Esophagus squamous epithelium (tissue), 5 donors: ENCODE results near the gene SDC4. TPM values are rescaled to one million over a fixed set of nuclear protein-coding genes. Genes with fewer than 3 reads are reported as not detected.

Experiments used
- DNase-seq: peaks from one replicate; lab custom pipeline; 2025; lab: John Stamatoyannopoulos, UW
- H3K27ac ChIP-seq, 4 donors: fragments of 200-600 bp; sonication (generic); one replicate each; pipeline ENCODE4 v1.5.1; 2016 to 2019; ENCODE audit warnings: mild to moderate bottlenecking in 1 of 4
- H3K27me3 ChIP-seq, 4 donors: fragments of 200-600 bp; sonication (generic); 1 replicate in 3 of 4; 2 replicates in 1 of 4; pipeline versions ENCODE4 v1.5.1 to v1.6.0; 2017 to 2021; ENCODE audit warnings: antibody characterized with exemption in 1 of 4
- H3K36me3 ChIP-seq, 3 donors: fragments of 200-600 bp; sonication (generic); one replicate each; pipeline ENCODE4 v1.5.1; 2016 to 2019
- H3K4me1 ChIP-seq, 3 donors: fragments of 200-600 bp; sonication (generic); one replicate each; pipeline ENCODE4 v1.5.1; 2017 to 2019
- H3K4me3 ChIP-seq, 4 donors: fragments of 200-600 bp; sonication (generic); 1 replicate in 3 of 4; 2 replicates in 1 of 4; pipeline ENCODE4 v1.5.1; 2016 to 2019; ENCODE audit warnings: mild to moderate bottlenecking in 2 of 4, moderate library complexity in 1 of 4
- H3K9me3 ChIP-seq, 3 donors: fragments of 200-600 bp; sonication (generic); one replicate each; pipeline ENCODE4 v1.5.1; 2016 to 2019
- POLR2A ChIP-seq, 4 donors: fragments of 450-650 bp; IDR thresholded peaks; one replicate each; pipeline ENCODE4 v1.6.1; 2017; ENCODE audit warnings: antibody characterized with exemption in 4 of 4, mild to moderate bottlenecking in 4 of 4, moderate library complexity in 3 of 4
- WGBS, 2 donors: methylation state at CpG; one replicate each; pipeline ENCODE4 v1.1.5; 2018; 5-methylcytosine and 5-hydroxymethylcytosine counted together
- intact Hi-C: fragments of 100-400 bp; cut with DNase I; formaldehyde crosslinking; loops from one replicate; pipeline ENCODE4 v1.15.0; 2022
- total RNA-seq, 4 donors: library from RNA; depleted of rRNA; stranded (reverse); fragments of >200 nt; gene quantifications; one replicate each; pipeline ENCODE4 v1.1.0, GENCODE V29; 2016
- TF ChIP-seq, protein P1 (sequence below), 6 experiments: fragments of 450-650 bp in 4 of 6; fragments of 200-600 bp in 2 of 6; sonication (generic) in 2 of 6; IDR thresholded peaks; one replicate each; pipeline ENCODE4 v1.5.1; 2016 to 2019; ENCODE audit warnings: antibody characterized with exemption in 6 of 6, mild to moderate bottlenecking in 4 of 6, moderate library complexity in 4 of 6
- donor health status: DM: yes; HTN: yes; CAD: no.

SDC4 gene
- total RNA-seq, 4 donors from 2014 or later, result 88.1 to 174 (median 120) TPM

DNA sequence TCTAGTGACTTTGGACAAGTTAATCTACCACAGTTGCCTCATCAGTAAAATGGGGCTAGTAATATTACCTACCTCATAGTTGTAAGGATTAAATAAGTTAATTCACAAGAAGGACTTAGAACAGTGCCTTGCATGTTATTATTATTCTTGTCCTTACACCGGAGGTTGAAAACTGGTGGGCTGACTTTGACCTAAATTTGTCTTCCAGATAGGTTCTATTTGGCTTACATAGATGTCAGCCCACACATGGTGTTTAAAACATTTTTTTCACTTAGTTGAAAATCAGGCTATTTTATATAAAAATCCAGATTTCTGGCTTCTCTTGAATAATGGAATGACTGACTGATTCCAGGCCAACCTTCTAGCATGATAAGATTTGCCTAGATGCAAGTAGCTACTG, 18.0 kb upstream of the SDC4 start:
- Histone ChIP-seq H3K27ac (no peak overlapping the region), H3K36me3 (peaks cover 0 to 52% (median 20%) of the 10 kb centered on the region in 3 donors), H3K9me3 (no peaks in the 10 kb centered on the region), H3K27me3 (no peaks in the 10 kb centered on the region), H3K4me3 (no peak overlapping the region), H3K4me1 (peaks cover 21 to 53% (median 23%) of the 10 kb centered on the region in 3 donors)
- DNase-seq, result no peak
- TF ChIP-seq, protein P1, sequence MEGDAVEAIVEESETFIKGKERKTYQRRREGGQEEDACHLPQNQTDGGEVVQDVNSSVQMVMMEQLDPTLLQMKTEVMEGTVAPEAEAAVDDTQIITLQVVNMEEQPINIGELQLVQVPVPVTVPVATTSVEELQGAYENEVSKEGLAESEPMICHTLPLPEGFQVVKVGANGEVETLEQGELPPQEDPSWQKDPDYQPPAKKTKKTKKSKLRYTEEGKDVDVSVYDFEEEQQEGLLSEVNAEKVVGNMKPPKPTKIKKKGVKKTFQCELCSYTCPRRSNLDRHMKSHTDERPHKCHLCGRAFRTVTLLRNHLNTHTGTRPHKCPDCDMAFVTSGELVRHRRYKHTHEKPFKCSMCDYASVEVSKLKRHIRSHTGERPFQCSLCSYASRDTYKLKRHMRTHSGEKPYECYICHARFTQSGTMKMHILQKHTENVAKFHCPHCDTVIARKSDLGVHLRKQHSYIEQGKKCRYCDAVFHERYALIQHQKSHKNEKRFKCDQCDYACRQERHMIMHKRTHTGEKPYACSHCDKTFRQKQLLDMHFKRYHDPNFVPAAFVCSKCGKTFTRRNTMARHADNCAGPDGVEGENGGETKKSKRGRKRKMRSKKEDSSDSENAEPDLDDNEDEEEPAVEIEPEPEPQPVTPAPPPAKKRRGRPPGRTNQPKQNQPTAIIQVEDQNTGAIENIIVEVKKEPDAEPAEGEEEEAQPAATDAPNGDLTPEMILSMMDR (IDR thresholded peaks at IDR 0.05), result no peak
- no peak for TF ChIP-seq POLR2A (IDR thresholded peaks at IDR 0.05)
- intact Hi-C loops, result no loop called here
- 71 to 91% methylated on average over 1 of the region's 1 CpG for WGBS, 2 donors

DNA sequence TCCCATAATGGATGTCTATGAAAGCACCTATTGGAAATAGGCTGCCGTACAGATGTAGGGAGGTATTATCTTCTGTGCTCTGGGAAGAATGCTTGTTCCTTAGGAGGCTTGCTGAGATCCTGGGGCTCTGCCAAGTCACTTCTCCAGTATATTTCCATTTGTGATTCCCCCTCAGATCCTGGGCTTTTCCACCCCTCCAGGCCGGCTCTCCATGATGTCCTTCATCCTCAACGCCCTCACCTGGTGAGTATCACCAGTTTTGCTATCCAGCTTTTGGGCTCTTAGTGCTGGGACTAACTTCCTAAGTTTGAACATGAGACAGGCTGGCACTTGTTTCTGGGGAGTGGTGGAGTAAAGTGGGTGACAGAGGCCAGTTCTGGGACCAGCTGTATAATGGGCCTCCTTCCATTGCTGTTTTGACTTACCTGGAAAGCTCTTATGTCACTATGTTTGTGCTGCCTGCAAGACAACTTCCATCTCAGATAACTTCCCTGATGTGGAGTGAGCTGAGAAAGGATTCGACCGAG, 17.3 kb upstream of the SDC4 start:
- Histone ChIP-seq H3K36me3 (peaks cover 0 to 46% (median 20%) of the 10 kb centered on the region in 3 donors), H3K4me3 (no peak overlapping the region), H3K9me3 (no peaks in the 10 kb centered on the region), H3K4me1 (peaks cover 21 to 53% (median 23%) of the 10 kb centered on the region in 3 donors), H3K27me3 (no peaks in the 10 kb centered on the region), H3K27ac (peak overlapping the region in 1 of 4 donors; percentile 16)
- DNase-seq, result no peak
- TF ChIP-seq, protein P1 (IDR thresholded peaks at IDR 0.05), result no peak
- TF ChIP-seq POLR2A (IDR thresholded peaks at IDR 0.05), result no peak
- intact Hi-C loops, result no loop called here
- WGBS, 2 donors, result 79 to 86% methylated on average over 4 to 5 of the region's 5 CpGs

DNA sequence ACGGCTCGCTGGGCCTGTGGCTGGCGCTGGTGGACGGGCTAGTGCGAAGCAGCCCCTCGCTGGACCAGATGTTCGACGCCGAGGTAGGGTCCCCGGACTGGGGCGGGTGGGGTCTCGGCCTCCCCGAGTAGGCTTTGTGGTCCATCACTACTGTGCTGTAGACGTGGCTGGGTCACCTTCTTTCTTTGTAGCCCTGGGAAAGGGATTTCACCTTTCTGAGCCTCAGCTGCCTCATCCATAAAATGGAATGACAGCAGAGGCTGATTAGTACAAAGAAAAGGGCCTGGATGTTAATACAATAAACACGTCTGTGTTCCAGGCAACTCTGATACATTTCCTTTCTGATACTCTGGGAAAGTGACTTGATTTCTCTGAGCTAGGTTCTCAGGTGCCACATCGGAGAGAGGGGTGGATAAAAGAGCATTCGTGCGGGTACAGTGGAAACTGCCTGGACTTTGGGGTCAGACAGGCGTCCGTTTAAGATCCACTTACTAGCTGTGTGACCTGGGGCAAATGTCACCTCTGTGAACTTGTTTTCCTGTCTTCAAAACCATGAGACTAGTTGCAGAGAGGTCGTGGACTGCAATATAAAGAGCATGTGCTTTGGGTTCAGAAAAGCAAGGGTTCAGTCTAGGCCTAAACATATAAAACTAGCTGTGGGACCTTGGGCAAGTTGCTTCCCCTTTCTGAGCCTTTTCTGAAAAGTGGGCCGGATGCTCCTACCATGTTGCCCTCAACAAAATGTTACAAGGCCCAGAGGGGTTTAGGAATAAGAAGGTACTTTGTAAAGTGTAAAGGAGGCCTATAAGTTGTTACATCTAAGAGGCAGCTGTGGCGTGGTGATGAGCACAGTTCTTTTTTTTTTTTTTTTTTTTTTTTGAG, 15.6 kb upstream of the SDC4 start:
- WGBS, 2 donors, result 35 to 37% methylated on average over 9 of the region's 23 CpGs
- intact Hi-C loops, result no loop called here
- no peak for DNase-seq

DNA sequence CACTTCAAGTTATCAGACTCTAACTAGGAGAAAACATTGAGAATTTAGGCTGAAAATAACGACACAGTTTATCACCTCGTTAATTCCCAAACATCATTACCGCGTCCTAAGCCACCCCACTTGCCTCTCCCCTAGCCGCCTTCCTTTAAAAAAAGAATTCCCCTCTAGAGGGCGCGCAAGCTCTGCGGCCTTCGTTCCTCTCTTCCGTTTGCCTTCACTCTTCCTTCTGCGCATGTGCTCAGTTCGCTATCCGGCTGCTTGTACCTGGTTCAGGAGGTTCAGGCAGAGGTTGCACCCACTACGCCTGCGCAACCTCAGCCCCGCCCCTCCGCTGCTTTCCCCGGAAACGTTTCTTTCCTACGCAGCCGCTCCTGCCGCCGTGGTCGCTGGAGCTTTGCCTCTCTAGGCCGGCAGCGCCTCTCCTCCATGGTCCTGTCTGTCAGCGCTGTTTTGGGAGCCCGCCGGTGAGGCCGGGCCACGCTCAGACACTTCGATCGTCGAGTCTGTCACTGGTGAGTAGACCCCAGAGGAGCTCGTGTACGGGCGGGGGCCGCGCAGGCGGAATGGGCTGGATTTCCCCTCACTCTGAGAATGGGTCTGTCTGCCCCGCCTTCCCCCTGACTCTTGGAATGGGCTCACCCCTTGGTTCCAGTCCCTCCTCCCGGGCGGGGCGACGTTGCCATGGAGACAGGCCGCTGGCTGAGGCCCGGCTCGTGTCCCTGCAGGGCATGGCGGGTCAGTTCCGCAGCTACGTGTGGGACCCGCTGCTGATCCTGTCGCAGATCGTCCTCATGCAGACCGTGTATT, 14.8 kb upstream of the SDC4 start, which contains the start of gene SYS1:
SYS1 (plus strand) TSS at position 353 of the 807 bp plus-strand sequence; CDS start at position 729, 376 bp downstream.
- Histone ChIP-seq H3K27me3 (no peaks in the 10 kb centered on the region), H3K4me3 (peak within 1 kb of the TSS; percentile 52 to 92 (median 68)), H3K9me3 (no peaks in the 10 kb centered on the region), H3K27ac (peak within 1 kb of the TSS; percentile 94 to 99 (median 94)), H3K4me1 (peaks cover 32 to 71% (median 40%) of the 10 kb centered on the region in 3 donors), H3K36me3 (peaks cover 0 to 33% (median 20%) of the 10 kb centered on the region in 3 donors)
- intact Hi-C loops, result no loop called here
- TF ChIP-seq POLR2A (IDR thresholded peaks at IDR 0.05), result peak in 3 of 4 donors; percentile 78 to 88 (median 87)
- TF ChIP-seq, protein P1 (IDR thresholded peaks at IDR 0.05), result peak; percentile 83 to 98 (median 90)
- WGBS, 2 donors, result 0% methylated on average over 24 to 33 of the region's 55 CpGs
- peak; percentile 88 for DNase-seq

More for the DNA sequence above, 15.6 kb upstream of the SDC4 start:
- Histone ChIP-seq H3K4me3 (peak overlapping the region; percentile 52 to 92 (median 68)), H3K27ac (peak overlapping the region; percentile 94 to 99 (median 94)), H3K27me3 (no peaks in the 10 kb centered on the region), H3K4me1 (peaks cover 24 to 68% (median 32%) of the 10 kb centered on the region in 3 donors), H3K36me3 (peaks cover 0 to 40% (median 20%) of the 10 kb centered on the region in 3 donors), H3K9me3 (no peaks in the 10 kb centered on the region)
- no peak for TF ChIP-seq POLR2A (IDR thresholded peaks at IDR 0.05)
- TF ChIP-seq, protein P1 (IDR thresholded peaks at IDR 0.05), result no peak
